ENCODE results near the gene REC114. TPM values are rescaled to one million over a fixed set of nuclear protein-coding genes. Genes with fewer than 3 reads are reported as not detected.
"Not testable (repeated sequence)": the region's sequence is repeated elsewhere in the genome, so short reads cannot be mapped to it uniquely, and the experiment has no call there.

Gene REC114
- total RNA-seq, 1 donor from 2014 or later = not detected

- H3K4me3 ChIP-seq (ENCODE audit: low read depth, low read length) = no peak overlapping the region
- no peak for TF ChIP-seq CTCF (conservative IDR thresholded peaks at IDR 0.05; ENCODE audit: low read depth, low read length)
- no peak for DNase-seq (ENCODE audit: low read depth)
Measured at GRCh38 chr15:73539212-73540128, 96.5 kb downstream of the REC114 start.

- DNase-seq (ENCODE audit: low read depth) = no peak
- no peak overlapping the region for H3K4me3 ChIP-seq (ENCODE audit: low read depth, low read length)
- no peak for TF ChIP-seq CTCF (conservative IDR thresholded peaks at IDR 0.05; ENCODE audit: low read depth, low read length)
Measured at GRCh38 chr15:73540161-73540560, 97.2 kb downstream of the REC114 start.

- no peak for DNase-seq (ENCODE audit: low read depth)
- no peak for TF ChIP-seq CTCF (conservative IDR thresholded peaks at IDR 0.05; ENCODE audit: low read depth, low read length)
- no peak overlapping the region for H3K4me3 ChIP-seq (ENCODE audit: low read depth, low read length)
Measured at GRCh38 chr15:73541479-73541878, 98.5 kb downstream of the REC114 start.

GRCh38 chr15:73548925-73549324 is 106.0 kb downstream of the REC114 start:
- DNase-seq (ENCODE audit: low read depth); H3K4me3 ChIP-seq (ENCODE audit: low read depth, low read length): not testable (repeated sequence)

GRCh38 chr15:73550190-73550589 is 107.2 kb downstream of the REC114 start:
- TF ChIP-seq CTCF (conservative IDR thresholded peaks at IDR 0.05; ENCODE audit: low read depth, low read length) = no peak
- DNase-seq (ENCODE audit: low read depth) = no peak
- H3K4me3 ChIP-seq (ENCODE audit: low read depth, low read length) = no peak overlapping the region

- no peak overlapping the region for H3K4me3 ChIP-seq (ENCODE audit: low read depth, low read length)
- TF ChIP-seq CTCF (conservative IDR thresholded peaks at IDR 0.05; ENCODE audit: low read depth, low read length) = no peak
- DNase-seq (ENCODE audit: low read depth) = no peak
Measured at GRCh38 chr15:73555080-73555479, 112.1 kb downstream of the REC114 start.

- no peak for DNase-seq (ENCODE audit: low read depth)
- H3K4me3 ChIP-seq (ENCODE audit: low read depth, low read length) = no peak overlapping the region
- no peak for TF ChIP-seq CTCF (conservative IDR thresholded peaks at IDR 0.05; ENCODE audit: low read depth, low read length)
Measured at GRCh38 chr15:73558529-73558928, 115.6 kb downstream of the REC114 start.
